ENCODE data around the gene TGFBI.

The TGFBI gene

DNA sequence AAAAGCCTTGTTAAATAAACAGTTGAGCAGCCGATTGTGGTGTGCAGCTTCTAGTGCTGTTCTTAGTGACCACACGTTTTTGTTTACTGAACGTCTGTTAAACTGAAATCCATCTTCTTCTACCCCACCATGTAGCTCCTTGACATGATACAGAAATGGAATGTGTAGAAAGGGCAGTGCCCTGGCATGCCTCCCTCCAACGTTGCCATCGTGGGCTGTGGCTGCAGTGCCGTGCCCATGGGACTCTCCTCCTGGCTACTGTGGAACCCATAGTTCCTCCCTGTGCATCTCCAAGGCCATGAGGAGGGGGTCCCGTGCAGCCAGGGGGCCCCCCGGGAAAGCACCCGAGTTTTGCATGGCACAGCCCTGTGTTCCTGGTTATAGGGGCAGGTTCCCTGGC, 23.3 kb upstream of the TGFBI start:
- DNase-seq = no peak

DNA sequence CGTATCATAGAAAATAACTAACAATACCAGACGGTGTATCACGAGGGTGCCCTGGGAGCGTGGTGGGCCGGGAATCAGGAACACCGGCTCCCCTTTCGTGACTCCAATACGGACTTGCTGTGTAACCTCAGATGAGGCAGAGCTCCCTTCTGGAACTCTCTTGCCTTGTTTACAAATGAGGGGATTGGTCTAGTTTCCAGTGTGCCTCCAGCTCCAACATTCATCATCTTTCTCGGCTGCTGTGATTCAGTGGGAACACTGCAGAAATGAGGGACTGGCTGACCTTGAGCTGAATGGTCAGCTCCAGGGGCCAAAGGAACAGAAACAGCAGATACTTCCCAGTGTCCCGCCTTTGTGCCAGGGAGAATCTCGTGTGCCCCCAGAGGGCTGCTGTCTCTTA, 22.6 kb upstream of the TGFBI start:
- no peak for DNase-seq

- DNase-seq = no peak
These were observed 22.0 kb upstream of the TGFBI start for GRCh38 chr5:136006761-136007251.

DNA sequence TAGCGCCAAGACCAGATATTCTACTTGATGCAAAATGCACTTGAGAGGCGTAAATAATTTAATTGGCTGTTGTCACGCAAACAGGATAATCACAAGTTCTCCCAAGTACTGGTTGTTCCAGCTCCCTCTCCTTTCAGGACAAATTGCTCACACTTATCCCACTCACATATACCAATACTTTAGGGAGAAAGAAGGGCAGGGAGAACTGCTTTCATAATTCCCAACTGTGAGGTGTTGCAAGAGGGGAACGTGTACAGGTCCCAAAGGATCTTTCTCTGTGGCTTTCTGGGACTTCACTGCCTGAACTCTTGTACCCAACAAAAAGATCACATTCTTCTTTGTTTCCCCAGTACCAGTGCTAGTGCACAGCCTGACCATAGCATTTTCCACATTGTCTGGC, 21.5 kb upstream of the TGFBI start:
- no peak for DNase-seq

DNA sequence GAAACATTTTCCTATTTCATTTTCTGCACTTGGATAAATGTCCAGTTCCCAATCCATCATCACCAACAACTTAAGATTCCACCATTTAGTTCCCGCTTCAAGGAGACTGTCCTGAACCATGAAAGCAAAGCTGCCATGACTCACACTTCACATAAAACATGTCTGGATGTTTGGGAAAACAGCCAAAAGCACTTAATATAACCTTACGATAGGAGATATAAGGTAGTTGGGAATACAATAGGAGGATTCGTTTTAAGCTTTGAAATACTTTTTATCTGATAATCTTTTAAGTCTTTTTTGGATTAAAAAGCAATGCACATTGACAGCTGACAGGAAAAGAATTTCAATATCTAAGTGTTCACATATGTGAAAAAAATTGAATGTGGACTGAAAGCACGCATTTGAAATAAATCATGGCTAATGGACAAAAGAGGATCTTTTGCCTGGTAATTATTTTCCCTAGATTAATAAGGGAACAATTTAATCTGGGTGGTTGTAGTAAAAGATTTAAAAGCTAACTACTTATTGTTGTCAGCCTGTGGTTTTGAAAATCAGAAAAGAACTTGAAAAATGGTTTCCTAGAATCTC, 17.3 kb upstream of the TGFBI start:
- peak; percentile 29 for DNase-seq

DNA sequence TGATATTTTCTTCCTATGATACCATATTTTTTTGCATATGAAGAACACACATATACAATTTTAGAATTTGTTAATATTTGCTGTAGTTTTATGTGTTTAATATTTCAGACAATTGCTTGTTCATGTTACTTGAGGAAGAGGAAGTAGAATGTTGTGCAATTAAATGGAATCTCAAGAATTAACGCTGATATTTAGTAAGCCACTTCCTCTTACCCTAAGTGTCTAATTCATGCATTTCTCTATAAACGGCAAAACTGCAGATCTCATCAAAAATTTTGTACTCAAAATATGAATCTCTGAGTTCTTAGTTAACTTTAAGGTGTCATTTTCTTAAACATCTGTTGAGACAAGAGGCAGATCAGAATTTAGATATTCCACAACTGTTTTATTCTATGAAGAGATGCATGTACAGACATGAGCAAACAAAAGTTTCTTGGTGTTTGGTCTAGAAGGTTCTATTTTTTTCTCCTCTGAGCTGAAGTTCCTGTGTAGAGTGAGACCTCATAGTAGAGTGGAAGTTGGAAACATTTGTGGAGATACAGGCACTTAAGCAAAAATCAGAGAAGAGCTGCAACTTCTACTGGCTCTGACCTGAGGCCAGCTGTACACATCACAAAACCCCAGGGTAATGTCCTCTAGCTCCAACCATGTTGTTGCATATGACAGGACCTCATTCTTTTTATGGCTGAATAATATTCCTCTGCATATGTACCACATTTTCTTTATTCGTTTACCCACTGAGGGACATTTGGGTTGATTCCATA, 16.6 kb upstream of the TGFBI start:
- DNase-seq = no peak

DNA sequence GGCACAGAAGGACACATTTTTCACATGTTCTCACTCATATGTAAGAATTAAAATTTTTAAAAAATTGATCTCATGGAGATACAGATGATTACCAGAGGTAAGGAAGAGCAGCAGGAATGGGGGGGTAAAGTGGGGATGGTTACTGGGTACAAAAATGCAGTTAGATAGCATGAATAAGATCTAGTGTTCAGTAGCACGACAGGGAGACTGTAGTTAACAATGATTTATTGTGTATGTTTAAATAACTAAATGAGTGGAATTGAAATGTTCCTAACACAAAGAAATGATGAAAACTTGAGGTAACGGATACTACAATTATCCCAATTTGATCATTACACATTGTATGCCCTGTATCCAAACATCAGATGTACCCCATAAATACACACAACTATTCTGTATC, 15.2 kb upstream of the TGFBI start:
- DNase-seq = no peak

- no peak for DNase-seq
These were observed 14.5 kb upstream of the TGFBI start for GRCh38 chr5:136014049-136015002.

DNA sequence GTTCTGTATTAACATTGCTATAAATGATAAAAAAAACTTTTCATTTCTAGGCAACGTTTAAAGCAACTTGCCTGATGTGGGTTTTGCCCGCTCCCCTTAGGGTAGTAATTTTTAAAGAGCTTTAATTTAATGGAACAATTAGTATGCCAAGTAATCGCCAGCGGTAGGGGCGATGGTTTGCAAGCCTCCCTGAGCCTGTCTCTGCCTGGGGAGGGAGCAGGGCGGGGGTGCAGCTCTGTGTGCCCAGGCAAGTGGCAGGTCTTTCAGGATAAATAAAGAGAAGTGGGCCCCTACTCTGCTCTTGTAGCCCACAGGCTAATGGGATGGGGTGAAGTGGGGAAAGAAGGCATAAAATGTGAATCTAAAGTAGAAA, 13.8 kb upstream of the TGFBI start:
- DNase-seq = no peak

GRCh38 chr5:136015966-136016650, 12.7 kb upstream of the TGFBI start:
- DNase-seq = no peak

GRCh38 chr5:136016945-136017530, 11.8 kb upstream of the TGFBI start:
- DNase-seq = peak; percentile 42

DNA sequence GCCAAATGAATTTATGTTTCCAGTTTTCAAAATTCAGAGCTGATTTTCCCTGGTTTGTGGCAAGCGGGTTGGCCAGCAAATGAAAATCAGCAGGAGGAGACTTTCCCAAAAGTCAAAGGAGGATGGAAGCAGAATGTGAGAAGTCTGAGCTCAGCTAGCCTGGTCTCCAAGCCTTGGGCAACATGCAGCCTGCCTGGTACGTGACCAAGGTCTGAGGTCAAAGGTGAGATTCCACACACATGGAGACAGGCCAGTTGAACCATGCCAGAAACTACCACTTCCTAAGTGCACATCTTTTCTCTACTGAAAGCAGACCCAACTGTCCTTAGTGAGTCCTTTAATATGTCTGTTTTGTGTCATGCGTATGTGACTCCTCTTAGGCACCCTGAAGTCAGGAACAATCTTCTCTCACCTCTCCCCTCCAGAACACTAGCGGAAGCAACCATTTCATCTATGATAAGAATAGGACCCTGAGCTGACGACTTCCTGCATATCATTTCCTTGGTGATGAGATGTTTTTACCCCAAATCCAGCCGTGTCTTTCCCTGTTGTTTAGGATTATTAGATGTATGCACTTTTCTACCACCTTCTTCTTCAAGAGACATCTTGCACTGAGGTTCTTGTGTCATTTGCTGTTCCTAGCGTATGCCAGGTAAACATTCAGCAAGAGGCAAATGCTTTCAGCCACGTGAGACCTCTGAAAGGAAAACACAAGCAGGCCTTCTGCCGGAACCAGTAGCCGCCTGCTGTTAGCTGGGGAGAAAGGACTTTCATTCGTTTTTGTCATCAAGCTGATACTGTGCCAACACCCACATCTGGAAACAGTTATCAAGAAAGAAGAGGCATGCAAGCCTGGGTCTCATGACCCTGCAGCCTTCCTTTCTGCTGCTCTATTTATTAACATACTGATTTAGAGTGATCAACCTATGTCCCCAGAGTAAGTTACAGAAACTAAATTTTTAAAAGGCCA, 9.7 kb upstream of the TGFBI start:
- DNase-seq = no peak

- DNase-seq = no peak
These were observed 8.8 kb upstream of the TGFBI start for GRCh38 chr5:136020001-136020382.

DNA sequence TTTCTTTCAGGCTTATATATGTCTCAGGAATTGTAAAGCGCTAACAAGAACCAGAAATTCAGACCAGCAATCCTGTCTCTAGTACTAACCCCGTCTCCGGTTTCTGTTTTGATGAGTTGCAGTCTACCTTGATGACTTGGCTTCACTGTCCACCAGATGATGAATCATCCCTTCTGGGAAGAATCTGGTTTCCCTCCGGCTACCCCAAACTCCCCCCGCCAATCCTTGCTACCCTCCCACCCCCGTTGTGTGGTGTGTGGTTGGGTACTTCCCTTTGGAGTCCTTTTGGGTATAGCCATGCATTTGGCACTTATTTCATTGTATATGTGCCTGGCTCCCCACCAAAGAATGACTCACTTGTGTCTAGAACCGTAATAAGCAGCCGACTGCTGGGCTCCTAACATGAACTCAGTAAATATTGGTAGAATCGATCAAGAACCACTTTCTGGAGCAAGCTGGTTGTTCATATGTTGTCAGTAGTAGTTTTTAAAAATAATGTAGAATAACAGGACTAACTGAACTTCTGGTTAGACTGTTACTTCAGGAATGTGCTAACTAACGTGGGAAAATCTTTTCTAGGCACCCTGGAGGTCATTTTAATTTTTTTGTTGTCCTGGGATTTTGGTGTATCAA, 8.3 kb upstream of the TGFBI start:
- no peak for DNase-seq

- no peak for DNase-seq
These were observed 7.8 kb upstream of the TGFBI start for GRCh38 chr5:136021016-136021405.

- DNase-seq = no peak
These were observed 5.8 kb upstream of the TGFBI start for GRCh38 chr5:136022965-136023364.

- no peak for DNase-seq
These were observed 4.7 kb upstream of the TGFBI start for GRCh38 chr5:136023958-136024541.

GRCh38 chr5:136025900-136026299, 2.9 kb upstream of the TGFBI start:
- DNase-seq = no peak

DNA sequence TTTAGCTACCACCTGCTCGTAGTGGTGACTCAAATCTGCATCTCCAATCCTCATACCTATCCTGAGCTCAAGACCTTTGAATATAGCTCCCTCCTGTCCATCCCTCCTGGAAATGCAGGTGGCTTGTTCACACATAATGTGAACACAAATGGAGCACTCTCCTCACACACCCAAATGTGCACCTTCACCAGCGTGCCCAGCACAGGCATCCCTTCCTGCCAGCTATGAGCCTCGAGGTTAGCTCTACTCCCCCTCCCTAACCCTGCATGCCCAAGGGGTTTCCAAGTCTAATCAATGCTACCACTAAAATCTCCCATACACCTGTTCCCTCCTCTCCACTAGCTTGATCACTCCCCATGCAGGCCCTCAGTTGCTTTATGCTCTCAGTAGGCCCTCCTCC, 2.2 kb upstream of the TGFBI start:
- DNase-seq = no peak

- no peak for DNase-seq
These were observed 1.5 kb upstream of the TGFBI start for GRCh38 chr5:136027311-136027710.

GRCh38 chr5:136028090-136028489, 698 bp upstream of the TGFBI start:
- no peak for DNase-seq

Data from NCI-H1105 (cell line).